GM12865 (cell line): ENCODE data around the gene EID2B.
A peak's percentile ranks its signal among the peaks of the same experiment; 100 is the strongest.

Source experiments
- DNase-seq: peaks from one replicate; pipeline ENCODE4 v3.0.0; 2010; ENCODE audit warnings: low read depth
- H3K4me3 ChIP-seq: 2 replicates; pipeline ENCODE4 v1.5.1; 2011; ENCODE audit warnings: mild to moderate bottlenecking, low read depth, low read length, control low read depth
- TF ChIP-seq, protein P1 (sequence below): IDR thresholded peaks from 2 replicates; pipeline ENCODE4 v1.5.1; 2011; ENCODE audit warnings: low read length, control low read depth, low read depth, inconsistent platforms; ENCODE audit not compliant: insufficient read depth; ENCODE audit errors: missing control alignments

EID2B gene

DNA sequence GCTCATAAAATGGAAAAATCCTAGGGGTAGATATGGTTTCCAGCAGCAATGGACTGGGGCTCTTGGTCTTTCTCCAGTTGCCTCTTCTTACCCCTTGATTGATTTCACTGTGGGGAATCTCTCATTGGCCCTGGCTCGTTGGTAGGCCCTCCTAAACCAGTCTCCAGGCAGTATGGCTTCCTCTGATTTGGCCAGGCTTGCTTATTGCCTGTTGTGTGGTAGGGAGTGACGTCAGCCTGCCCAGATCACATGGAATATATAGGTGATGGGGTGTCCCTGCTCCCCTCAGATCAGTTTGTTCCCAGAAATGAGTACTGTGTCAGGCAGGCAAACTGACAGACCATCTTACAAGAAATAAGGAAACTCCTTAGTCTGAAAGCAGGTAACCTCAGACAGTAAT is 23.4 kb downstream of the EID2B start:
- DNase-seq = no peak
- no peak overlapping the region for H3K4me3 ChIP-seq
- TF ChIP-seq, protein P1, sequence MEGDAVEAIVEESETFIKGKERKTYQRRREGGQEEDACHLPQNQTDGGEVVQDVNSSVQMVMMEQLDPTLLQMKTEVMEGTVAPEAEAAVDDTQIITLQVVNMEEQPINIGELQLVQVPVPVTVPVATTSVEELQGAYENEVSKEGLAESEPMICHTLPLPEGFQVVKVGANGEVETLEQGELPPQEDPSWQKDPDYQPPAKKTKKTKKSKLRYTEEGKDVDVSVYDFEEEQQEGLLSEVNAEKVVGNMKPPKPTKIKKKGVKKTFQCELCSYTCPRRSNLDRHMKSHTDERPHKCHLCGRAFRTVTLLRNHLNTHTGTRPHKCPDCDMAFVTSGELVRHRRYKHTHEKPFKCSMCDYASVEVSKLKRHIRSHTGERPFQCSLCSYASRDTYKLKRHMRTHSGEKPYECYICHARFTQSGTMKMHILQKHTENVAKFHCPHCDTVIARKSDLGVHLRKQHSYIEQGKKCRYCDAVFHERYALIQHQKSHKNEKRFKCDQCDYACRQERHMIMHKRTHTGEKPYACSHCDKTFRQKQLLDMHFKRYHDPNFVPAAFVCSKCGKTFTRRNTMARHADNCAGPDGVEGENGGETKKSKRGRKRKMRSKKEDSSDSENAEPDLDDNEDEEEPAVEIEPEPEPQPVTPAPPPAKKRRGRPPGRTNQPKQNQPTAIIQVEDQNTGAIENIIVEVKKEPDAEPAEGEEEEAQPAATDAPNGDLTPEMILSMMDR = no peak

DNA sequence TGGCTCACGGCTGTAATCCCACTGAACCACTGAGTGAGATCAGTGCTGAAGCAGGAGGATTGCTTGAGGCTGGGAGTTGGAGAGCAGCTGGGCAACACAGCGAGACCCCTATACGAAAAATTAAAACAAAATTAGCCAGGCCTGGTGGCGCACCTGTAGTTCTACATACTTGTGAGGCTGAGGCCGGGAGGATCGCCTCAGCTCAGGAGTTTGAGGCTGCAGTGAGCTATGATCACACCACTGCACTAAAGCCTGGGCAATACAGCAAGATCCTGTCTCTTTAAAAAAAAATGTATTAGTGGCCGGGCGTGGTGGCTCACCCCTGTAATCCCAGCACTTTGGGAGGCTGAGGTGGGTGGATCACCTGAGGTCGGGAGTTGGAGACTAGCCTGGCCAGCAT is 24.0 kb downstream of the EID2B start:
- no peak overlapping the region for H3K4me3 ChIP-seq
- TF ChIP-seq, protein P1 = no peak
- DNase-seq = no peak

DNA sequence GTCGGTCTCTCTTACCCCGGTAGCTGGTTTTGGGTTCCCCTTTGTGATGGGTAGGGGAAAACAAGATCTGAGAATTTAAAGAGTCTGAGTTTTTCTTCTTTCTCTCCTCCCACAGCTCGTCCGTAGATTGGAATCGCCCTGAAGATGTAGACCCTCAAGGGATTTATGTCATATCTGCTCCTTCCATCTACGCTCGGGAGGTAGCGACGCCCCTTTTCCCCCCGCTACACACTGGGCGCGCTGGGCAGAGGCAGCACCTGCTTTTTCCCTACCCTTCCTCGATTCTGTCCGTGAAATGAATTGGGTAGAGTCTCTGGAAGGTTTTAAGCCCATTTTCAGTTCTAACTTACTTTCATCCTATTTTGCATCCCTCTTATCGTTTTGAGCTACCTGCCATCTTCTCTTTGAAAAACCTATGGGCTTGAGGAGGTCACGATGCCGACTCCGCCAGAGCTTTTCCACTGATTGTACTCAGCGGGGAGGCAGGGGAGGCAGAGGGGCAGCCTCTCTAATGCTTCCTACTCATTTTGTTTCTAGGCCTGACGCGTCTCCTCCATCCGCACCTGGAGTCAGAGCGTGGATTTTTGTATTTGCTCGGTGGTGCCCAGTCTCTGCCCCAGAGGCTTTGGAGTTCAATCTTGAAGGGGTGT is 24.8 kb downstream of the EID2B start:
- H3K4me3 ChIP-seq = peak overlapping the region; percentile 42
- no peak for DNase-seq
- TF ChIP-seq, protein P1 = no peak

DNA sequence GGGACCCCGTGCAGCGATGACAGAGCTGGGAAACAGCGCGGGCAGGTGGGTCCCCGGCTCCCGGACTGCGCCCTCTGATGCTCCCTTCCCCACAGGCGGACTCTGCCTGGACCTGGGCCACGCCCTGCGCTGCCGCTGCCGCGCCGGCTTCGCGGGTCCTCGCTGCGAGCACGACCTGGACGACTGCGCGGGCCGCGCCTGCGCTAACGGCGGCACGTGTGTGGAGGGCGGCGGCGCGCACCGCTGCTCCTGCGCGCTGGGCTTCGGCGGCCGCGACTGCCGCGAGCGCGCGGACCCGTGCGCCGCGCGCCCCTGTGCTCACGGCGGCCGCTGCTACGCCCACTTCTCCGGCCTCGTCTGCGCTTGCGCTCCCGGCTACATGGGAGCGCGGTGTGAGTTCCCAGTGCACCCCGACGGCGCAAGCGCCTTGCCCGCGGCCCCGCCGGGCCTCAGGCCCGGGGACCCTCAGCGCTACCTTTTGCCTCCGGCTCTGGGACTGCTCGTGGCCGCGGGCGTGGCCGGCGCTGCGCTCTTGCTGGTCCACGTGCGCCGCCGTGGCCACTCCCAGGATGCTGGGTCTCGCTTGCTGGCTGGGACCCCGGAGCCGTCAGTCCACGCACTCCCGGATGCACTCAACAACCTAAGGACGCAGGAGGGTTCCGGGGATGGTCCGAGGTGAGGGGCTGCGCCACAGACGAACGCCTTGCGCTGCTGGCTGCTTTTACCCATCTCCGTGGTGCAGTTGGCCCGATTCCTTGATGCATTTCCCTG is 25.5 kb downstream of the EID2B start:
- TF ChIP-seq, protein P1 = no peak
- DNase-seq = peak; percentile 89
- peak overlapping the region; percentile 42 for H3K4me3 ChIP-seq

DNA sequence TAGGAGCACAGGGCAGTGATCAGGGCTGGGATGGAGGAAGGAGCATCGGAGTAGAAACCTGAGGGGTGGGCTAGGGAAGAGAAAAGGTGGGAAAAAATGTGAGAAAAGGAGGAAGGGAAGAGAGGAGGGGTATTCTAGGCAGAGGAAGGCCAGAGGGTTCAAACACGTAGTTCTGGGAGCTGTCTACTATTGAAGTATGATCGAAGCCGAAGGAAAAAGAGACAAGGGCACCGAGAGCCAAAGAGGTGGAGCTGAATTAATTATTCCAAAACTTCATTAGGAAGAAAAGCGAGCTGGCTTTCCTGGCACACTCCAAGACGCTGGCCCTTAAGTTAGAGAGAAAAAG is 26.1 kb downstream of the EID2B start:
- H3K4me3 ChIP-seq = no peak overlapping the region
- no peak for DNase-seq
- TF ChIP-seq, protein P1 = no peak

DNA sequence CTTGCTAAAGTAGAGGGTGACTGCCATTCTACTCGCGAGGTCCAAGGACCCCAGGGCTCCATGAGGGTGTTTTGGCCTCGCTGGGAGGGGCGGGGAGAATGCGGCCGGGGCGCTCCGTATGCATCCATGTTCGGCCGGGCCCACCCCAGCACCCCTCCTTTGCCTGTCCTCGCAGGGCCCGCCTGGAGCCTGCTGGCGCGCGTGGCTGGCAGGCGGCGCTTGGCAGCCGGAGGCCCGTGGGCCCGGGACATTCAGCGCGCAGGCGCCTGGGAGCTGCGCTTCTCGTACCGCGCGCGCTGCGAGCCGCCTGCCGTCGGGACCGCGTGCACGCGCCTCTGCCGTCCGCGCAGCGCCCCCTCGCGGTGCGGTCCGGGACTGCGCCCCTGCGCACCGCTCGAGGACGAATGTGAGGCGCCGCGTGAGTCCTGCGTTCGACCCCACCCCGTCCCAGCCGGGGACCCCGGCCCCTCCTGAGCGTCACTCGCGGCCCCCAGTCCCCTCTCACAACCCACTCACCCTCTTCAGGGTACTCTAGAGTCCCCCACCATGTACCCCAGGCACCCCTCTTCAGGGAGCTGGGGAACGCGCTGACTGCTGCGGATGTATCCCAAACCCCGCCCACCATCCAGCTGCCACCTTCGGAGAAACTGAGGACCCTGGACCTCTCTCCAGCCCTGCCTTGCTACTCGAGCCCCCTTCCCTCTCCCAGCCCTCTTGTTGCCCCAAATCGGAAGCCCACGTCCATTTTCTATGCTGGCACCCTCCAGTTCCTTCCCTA is 29.8 kb downstream of the EID2B start:
- no peak overlapping the region for H3K4me3 ChIP-seq
- TF ChIP-seq, protein P1 = peak; percentile 79
- DNase-seq = peak; percentile 85
